SK-N-SH treated with all-trans-retinoic acid at 6 μM for 48 hours (cell line): ENCODE measurements around the gene LRRN4CL.

Experiments
- ATAC-seq: fragments of 200-7000 bp; cut with Tn5 transposase; 3 replicates; pipeline ENCODE4 v1.9.1; 2020; ENCODE audit warnings: mild to moderate bottlenecking, moderate library complexity
- ARNTL ChIP-seq: fragments of 450-650 bp; formaldehyde crosslinking; IDR thresholded peaks from 2 replicates; pipeline ENCODE4 v1.5.0; 2020; ENCODE audit warnings: low read depth, mild to moderate bottlenecking, moderate library complexity, borderline replicate concordance
- BACH2 ChIP-seq: fragments of 250-450 bp; sonication (Bioruptor Pico); IDR thresholded peaks from 2 replicates; pipeline ENCODE4 v1.9.0; 2021; ENCODE audit warnings: mild to moderate bottlenecking, borderline replicate concordance
- CREB5 ChIP-seq: fragments of 250-450 bp; sonication (Bioruptor Pico); IDR thresholded peaks from 2 replicates; pipeline ENCODE4 v1.5.1; 2020; ENCODE audit warnings: low read depth, mild to moderate bottlenecking, moderate library complexity
- CSDC2 ChIP-seq: fragments of 250-450 bp; sonication (Bioruptor Pico); IDR thresholded peaks from 2 replicates; pipeline ENCODE4 v1.5.0; 2020; ENCODE audit warnings: mild to moderate bottlenecking, moderate library complexity
- CSRNP3 ChIP-seq: fragments of 250-450 bp; sonication (Bioruptor Pico); IDR thresholded peaks from 2 replicates; pipeline ENCODE4 v1.5.1; 2021; ENCODE audit warnings: mild to moderate bottlenecking, moderate library complexity
- ESRRG ChIP-seq: fragments of 250-450 bp; sonication (Bioruptor Pico); IDR thresholded peaks from 2 replicates; pipeline ENCODE4 v1.6.1; 2021; ENCODE audit warnings: mild to moderate bottlenecking
- GLIS3 ChIP-seq: fragments of 250-450 bp; sonication (Bioruptor Pico); IDR thresholded peaks from 2 replicates; pipeline ENCODE4 v1.5.0; 2020; ENCODE audit warnings: mild to moderate bottlenecking, moderate library complexity
- ISL1 ChIP-seq: fragments of 250-450 bp; sonication (Bioruptor Pico); IDR thresholded peaks from 2 replicates; pipeline ENCODE4 v2.1.2; 2022; ENCODE audit warnings: mild to moderate bottlenecking, moderate library complexity
- OSR1 ChIP-seq: fragments of 250-450 bp; sonication (Bioruptor Pico); IDR thresholded peaks from 2 replicates; pipeline ENCODE4 v1.8.0; 2022; ENCODE audit warnings: moderate library complexity, mild to moderate bottlenecking, inconsistent platforms
- PATZ1 ChIP-seq: fragments of 250-450 bp; sonication (Bioruptor Pico); IDR thresholded peaks from 2 replicates; pipeline ENCODE4 v1.8.0; 2020; ENCODE audit warnings: mild to moderate bottlenecking, moderate library complexity, borderline replicate concordance
- PPARA ChIP-seq: fragments of 250-450 bp; sonication (Bioruptor Pico); IDR thresholded peaks from 2 replicates; pipeline ENCODE4 v1.5.0; 2020; ENCODE audit warnings: mild to moderate bottlenecking, borderline replicate concordance
- RARB ChIP-seq: fragments of 250-450 bp; sonication (Bioruptor Pico); IDR thresholded peaks from 2 replicates; pipeline ENCODE4 v1.8.0; 2021; ENCODE audit warnings: mild to moderate bottlenecking, moderate library complexity
- SNAI2 ChIP-seq: fragments of 250-450 bp; sonication (Bioruptor Pico); IDR thresholded peaks from 2 replicates; pipeline ENCODE4 v1.5.0; 2020; ENCODE audit warnings: mild to moderate bottlenecking, moderate library complexity
- TCF4 ChIP-seq: fragments of 250-450 bp; sonication (Bioruptor Pico); IDR thresholded peaks from 2 replicates; pipeline ENCODE4 v1.8.0; 2021; ENCODE audit warnings: mild to moderate bottlenecking, moderate library complexity, borderline replicate concordance
- TOX ChIP-seq: fragments of 250-450 bp; sonication (Bioruptor Pico); IDR thresholded peaks from 2 replicates; pipeline ENCODE4 v1.8.0; 2021; ENCODE audit warnings: mild to moderate bottlenecking, moderate library complexity, borderline replicate concordance
- TSHZ2 ChIP-seq: fragments of 250-450 bp; sonication (Bioruptor Pico); IDR thresholded peaks from 2 replicates; pipeline ENCODE4 v1.5.0; 2020; ENCODE audit warnings: mild to moderate bottlenecking, moderate library complexity
- ZC3H10 ChIP-seq: fragments of 250-450 bp; sonication (Bioruptor Pico); IDR thresholded peaks from 2 replicates; pipeline ENCODE4 v1.5.1; 2021; ENCODE audit warnings: mild to moderate bottlenecking, moderate library complexity
- ZFP3 ChIP-seq: fragments of 250-450 bp; sonication (Bioruptor Pico); IDR thresholded peaks from 2 replicates; pipeline ENCODE4 v1.5.0; 2020; ENCODE audit warnings: mild to moderate bottlenecking, moderate library complexity
- ZNF565 ChIP-seq: fragments of 450-650 bp; formaldehyde crosslinking; conservative IDR thresholded peaks from 2 replicates; pipeline ENCODE4 v1.5.0; 2020; ENCODE audit warnings: low read depth, mild to moderate bottlenecking, moderate library complexity
- ZNF70 ChIP-seq: fragments of 450-650 bp; formaldehyde crosslinking; IDR thresholded peaks from 2 replicates; pipeline ENCODE4 v1.5.0; 2020; ENCODE audit warnings: mild to moderate bottlenecking, moderate library complexity
- TF ChIP-seq, protein P1 (sequence below): fragments of 250-450 bp; sonication (Bioruptor Pico); IDR thresholded peaks from 2 replicates; pipeline ENCODE4 v1.8.0; 2021; ENCODE audit warnings: low read depth, mild to moderate bottlenecking, moderate library complexity, borderline replicate concordance

LRRN4CL gene

DNA sequence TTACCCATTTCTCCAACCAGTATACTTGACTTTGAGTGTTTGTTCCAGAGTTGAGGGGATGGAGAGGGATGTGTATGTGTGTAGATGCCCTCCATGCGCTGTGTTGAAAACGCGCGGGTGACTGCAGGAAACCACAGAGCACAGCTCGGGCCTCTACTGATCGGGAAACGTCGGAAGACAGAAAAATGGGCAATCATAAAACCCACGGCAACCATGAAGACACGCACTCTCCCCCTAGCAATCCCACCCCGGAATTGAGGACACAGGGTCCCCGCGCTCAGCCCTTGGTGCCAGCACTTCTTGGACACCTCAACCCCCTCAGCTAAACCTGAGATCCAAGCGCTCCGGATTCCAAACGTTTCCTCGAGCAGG is 18.1 kb downstream of the LRRN4CL start:
- TF ChIP-seq ARNTL (CRISPR knock-in tag) (no peak), SNAI2 (no peak), ISL1 (CRISPR knock-in tag) (no peak), TCF4 (CRISPR knock-in tag) (no peak), CREB5 (CRISPR knock-in tag) (no peak), ZNF565 (no peak)
- TF ChIP-seq, all 23 proteins: peak for 0
- ATAC-seq, result peak; percentile 41

DNA sequence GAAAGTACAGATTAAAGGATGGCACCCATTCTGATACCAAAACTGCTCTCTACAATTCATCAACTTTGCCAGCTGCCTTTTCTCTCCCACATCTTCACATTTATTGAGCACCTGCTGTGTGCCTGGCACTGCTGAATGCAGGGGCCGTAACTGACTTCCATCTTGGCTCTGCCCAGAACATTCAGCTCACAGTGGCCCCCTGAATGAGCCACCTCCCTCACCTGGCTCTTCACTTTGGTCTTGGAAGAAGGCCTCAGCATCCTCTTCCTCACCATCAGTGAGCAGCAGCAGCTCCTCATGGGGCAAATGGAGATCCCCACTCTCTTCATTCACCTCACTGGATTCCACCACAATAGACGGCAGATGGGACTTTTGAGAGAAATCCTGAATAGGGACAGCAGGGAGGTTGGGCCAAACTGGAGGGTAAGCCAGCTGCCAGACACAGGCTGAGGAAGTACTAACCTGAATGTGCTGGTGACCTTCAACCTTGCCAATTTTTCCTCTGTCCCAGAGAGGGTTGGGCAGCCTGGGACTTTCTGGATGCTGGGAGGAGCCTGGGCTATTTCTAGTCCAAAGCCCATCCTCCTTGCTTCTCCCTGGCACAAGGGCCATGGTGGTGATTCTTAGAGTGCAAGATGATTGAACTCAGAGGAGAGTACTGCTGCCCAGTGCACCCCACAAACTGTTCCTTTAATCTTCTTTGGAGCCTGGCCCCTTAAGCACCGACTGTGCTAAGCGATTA is 19.7 kb downstream of the LRRN4CL start:
- ATAC-seq, result no peak
- no peak for TF ChIP-seq GLIS3 (CRISPR knock-in tag)
- no peak for TF ChIP-seq ZFP3 (CRISPR knock-in tag)
- no peak for TF ChIP-seq ZNF565
- TF ChIP-seq RARB (CRISPR knock-in tag), result no peak
- TF ChIP-seq TSHZ2, result no peak
- no peak for TF ChIP-seq CSDC2 (CRISPR knock-in tag)
- TF ChIP-seq ESRRG (CRISPR knock-in tag), result no peak
- TF ChIP-seq SNAI2, result no peak
- TF ChIP-seq PPARA, result no peak
- no peak for TF ChIP-seq TCF4 (CRISPR knock-in tag)
- no peak for TF ChIP-seq BACH2 (CRISPR knock-in tag)
- TF ChIP-seq ISL1 (CRISPR knock-in tag), result no peak
- TF ChIP-seq ZC3H10 (CRISPR knock-in tag), result no peak
- no peak for TF ChIP-seq PATZ1 (CRISPR knock-in tag)
- TF ChIP-seq CREB5 (CRISPR knock-in tag), result no peak

GRCh38 chr11:62667460-62667859 is 21.9 kb downstream of the LRRN4CL start:
- ATAC-seq, result no peak
- TF ChIP-seq CSDC2 (CRISPR knock-in tag), result no peak
- no peak for TF ChIP-seq SNAI2
- TF ChIP-seq, protein P1, sequence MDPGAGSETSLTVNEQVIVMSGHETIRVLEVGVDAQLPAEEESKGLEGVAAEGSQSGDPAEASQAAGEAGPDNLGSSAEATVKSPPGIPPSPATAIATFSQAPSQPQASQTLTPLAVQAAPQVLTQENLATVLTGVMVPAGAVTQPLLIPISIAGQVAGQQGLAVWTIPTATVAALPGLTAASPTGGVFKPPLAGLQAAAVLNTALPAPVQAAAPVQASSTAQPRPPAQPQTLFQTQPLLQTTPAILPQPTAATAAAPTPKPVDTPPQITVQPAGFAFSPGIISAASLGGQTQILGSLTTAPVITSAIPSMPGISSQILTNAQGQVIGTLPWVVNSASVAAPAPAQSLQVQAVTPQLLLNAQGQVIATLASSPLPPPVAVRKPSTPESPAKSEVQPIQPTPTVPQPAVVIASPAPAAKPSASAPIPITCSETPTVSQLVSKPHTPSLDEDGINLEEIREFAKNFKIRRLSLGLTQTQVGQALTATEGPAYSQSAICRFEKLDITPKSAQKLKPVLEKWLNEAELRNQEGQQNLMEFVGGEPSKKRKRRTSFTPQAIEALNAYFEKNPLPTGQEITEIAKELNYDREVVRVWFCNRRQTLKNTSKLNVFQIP (CRISPR knock-in tag), result no peak
- no peak for TF ChIP-seq ZFP3 (CRISPR knock-in tag)
- no peak for TF ChIP-seq PATZ1 (CRISPR knock-in tag)
- no peak for TF ChIP-seq OSR1
- TF ChIP-seq TOX, result no peak
- no peak for TF ChIP-seq CSRNP3
- TF ChIP-seq GLIS3 (CRISPR knock-in tag), result no peak
- no peak for TF ChIP-seq PPARA
- no peak for TF ChIP-seq ZC3H10 (CRISPR knock-in tag)
- TF ChIP-seq ISL1 (CRISPR knock-in tag), result no peak
- no peak for TF ChIP-seq ZNF565
- no peak for TF ChIP-seq ZNF70 (CRISPR knock-in tag)
- no peak for TF ChIP-seq RARB (CRISPR knock-in tag)
- no peak for TF ChIP-seq TSHZ2
